Vagina (tissue), 2 donors: Measurements from ENCODE around the gene TMEM107.

ENCODE experiments used
- CTCF ChIP-seq, 3 experiments: fragments of 450-650 bp in 2 of 3; fragments of 200-600 bp in 1 of 3; sonication (generic) in 1 of 3; IDR thresholded peaks; one replicate each; pipeline ENCODE4 v1.5.1; 2017 to 2019; ENCODE audit warnings: antibody characterized with exemption in 3 of 3, mild to moderate bottlenecking in 2 of 3, moderate library complexity in 2 of 3
- POLR2A ChIP-seq, 2 donors: fragments of 450-650 bp; IDR thresholded peaks; one replicate each; pipeline ENCODE4 v1.6.1; 2017; ENCODE audit warnings: antibody characterized with exemption in 2 of 2, mild to moderate bottlenecking in 2 of 2, moderate library complexity in 2 of 2

- TF ChIP-seq CTCF (IDR thresholded peaks at IDR 0.05) = no peak
- no peak for TF ChIP-seq POLR2A (IDR thresholded peaks at IDR 0.05)
These were observed 34.7 kb upstream of the TMEM107 start for GRCh38 chr17:8210761-8211458.
